Ovary (tissue), 3 donors: ENCODE results near the gene ARSG.

ENCODE experiments used
- CTCF ChIP-seq, 3 donors: fragments of 450-650 bp in 2 of 3; fragments of 200-600 bp in 1 of 3; IDR thresholded peaks; one replicate each; pipeline versions ENCODE4 v1.5.1 to v1.8.0; 2016 to 2022; ENCODE audit warnings: antibody characterized with exemption in 3 of 3, mild to moderate bottlenecking in 1 of 3
- EP300 ChIP-seq: sonication (generic); formaldehyde crosslinking; IDR thresholded peaks from one replicate; pipeline ENCODE4 v1.6.1; 2017; ENCODE audit warnings: antibody characterized with exemption
- POLR2A ChIP-seq: fragments of 450-650 bp; IDR thresholded peaks from one replicate; pipeline ENCODE4 v1.6.1; 2017; ENCODE audit warnings: antibody characterized with exemption, mild to moderate bottlenecking, moderate library complexity
- donor health status: DM: no; HTN: no; CAD: no.

- no peak for TF ChIP-seq CTCF (IDR thresholded peaks at IDR 0.05)
- no peak for TF ChIP-seq POLR2A
- no peak for TF ChIP-seq EP300
Measured at GRCh38 chr17:68445671-68446070, 154.4 kb downstream of the ARSG start.
